ENCODE results near the gene C2orf81. TPM values are rescaled to one million over a fixed set of nuclear protein-coding genes. Genes with fewer than 3 reads are reported as not detected.

C2orf81 gene
- total RNA-seq, 1 donor from 2014 or later = 10.3 TPM

DNA sequence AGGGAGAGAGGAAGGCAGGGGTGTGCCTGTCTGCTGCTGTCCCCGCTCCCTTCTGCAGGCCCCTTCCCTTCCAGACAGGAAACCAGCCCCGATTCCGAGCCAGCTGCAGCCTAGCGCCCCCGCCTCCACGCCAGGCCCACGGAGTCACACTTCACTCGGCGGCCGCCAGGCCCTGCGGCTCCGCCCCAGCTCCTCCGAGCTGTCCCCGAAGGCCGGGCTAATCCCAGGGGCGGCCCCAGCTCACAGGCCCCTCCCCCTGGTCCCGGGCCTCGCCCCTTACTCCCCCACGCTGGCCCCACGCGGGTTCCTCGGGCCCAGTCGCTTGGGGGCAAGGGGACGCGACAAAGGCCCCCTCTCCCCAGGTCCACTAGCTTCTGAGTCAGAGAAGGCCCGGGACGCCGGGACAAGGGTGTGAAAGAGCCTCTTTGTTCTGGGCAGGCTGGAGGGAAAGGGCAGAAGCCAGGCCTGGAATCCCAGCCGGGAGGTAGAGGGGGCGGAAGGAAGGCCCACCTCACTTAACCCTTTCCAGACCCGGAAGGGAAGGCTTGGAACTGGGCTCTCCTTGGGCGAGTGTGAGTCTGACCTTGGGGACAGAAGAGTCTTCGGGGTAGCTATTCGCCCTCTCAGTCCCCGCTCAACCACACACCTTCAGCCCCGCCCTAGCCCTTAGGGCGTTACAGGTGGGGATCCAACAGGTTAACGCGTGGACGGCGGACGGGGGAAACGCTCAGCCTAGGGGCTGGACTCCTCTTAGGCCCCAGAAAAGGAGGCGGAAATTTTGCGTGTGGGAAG is 19.2 kb upstream of the C2orf81 start:
- Histone ChIP-seq H3K27ac (peak overlapping the region; percentile 77 to 86), H3K9me3 (no peaks in the 10 kb centered on the region), H3K4me1 (peaks cover 12 to 30% of the 10 kb centered on the region in 2 donors), H3K27me3 (no peaks in the 10 kb centered on the region), H3K36me3 (no peaks in the 10 kb centered on the region), H3K4me3 (peak overlapping the region; percentile 68)
- DNase-seq (ENCODE audit: low spot score in 2 of 2) = peak in 1 of 2 donors; percentile 89
- TF ChIP-seq, protein P1, sequence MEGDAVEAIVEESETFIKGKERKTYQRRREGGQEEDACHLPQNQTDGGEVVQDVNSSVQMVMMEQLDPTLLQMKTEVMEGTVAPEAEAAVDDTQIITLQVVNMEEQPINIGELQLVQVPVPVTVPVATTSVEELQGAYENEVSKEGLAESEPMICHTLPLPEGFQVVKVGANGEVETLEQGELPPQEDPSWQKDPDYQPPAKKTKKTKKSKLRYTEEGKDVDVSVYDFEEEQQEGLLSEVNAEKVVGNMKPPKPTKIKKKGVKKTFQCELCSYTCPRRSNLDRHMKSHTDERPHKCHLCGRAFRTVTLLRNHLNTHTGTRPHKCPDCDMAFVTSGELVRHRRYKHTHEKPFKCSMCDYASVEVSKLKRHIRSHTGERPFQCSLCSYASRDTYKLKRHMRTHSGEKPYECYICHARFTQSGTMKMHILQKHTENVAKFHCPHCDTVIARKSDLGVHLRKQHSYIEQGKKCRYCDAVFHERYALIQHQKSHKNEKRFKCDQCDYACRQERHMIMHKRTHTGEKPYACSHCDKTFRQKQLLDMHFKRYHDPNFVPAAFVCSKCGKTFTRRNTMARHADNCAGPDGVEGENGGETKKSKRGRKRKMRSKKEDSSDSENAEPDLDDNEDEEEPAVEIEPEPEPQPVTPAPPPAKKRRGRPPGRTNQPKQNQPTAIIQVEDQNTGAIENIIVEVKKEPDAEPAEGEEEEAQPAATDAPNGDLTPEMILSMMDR (IDR thresholded peaks at IDR 0.05) = peak; percentile 32 to 48 (median 38)
- intact Hi-C loops (cut with DNase I) = loop anchor here (1.0 kb wide), 1 partner anchor 19 kb away; the partner anchor contains the start of genes C2orf81 and WDR54

DNA sequence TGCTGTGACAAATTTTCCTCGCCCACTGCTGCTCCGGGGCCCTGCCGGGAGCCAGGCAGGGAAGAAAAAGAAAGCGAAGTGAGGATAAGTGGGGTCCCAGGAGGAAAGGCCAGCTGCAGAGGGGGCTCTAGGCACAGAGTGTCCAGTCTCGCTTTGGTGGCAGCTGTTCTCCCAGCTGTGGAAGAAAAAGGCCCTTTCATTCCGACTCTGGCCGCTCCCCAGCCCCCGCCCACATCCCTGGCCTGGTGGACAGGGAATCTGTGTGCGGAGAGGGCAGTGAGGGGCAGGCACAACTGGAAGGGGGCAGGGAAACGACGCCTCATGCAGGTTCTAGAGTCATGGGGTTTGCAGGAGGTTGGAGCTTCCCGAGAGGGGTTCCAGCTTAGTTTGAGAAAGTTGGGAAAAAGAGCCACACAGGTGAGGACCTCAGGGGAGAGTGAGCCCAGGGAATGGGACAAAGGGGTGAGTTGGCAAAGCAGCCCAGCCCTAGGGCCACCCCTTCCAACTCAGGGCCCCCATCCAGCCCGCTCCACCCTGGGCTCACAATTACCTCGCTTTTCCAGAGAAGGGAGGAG is 18.5 kb upstream of the C2orf81 start:
- Histone ChIP-seq H3K27ac (peak overlapping the region; percentile 77 to 86), H3K9me3 (no peaks in the 10 kb centered on the region), H3K4me3 (peak overlapping the region; percentile 68), H3K27me3 (no peaks in the 10 kb centered on the region), H3K36me3 (no peaks in the 10 kb centered on the region), H3K4me1 (peaks cover 12 to 30% of the 10 kb centered on the region in 2 donors)
- DNase-seq (ENCODE audit: low spot score in 2 of 2) = peak in 1 of 2 donors; percentile 72
- intact Hi-C loops (cut with DNase I) = loop anchor here (1.0 kb wide), 1 partner anchor 19 kb away; the partner anchor contains the start of genes C2orf81 and WDR54
- TF ChIP-seq, protein P1 (IDR thresholded peaks at IDR 0.05) = no peak

DNA sequence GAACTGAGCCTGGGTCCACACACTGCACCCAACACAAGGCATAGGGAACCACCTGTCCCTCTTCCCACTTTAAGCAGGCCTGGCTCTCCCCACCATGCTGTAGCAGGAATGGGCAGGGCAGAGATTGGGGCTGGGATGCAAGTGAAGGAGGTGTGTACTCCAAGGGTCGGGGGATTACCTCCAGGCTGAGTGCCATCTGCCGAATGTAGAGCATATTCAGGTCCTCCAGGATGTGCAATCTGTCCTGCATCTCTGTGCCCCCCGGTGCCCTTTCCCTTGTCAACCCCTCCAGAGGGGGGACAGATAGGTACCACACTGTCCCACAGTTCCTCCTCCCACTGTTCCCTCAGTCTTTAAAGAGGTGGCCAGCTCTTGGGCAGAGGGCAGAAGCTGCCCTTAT is 18.0 kb upstream of the C2orf81 start:
- Histone ChIP-seq H3K36me3 (no peaks in the 10 kb centered on the region), H3K27me3 (no peaks in the 10 kb centered on the region), H3K27ac (peak overlapping the region; percentile 77 to 86), H3K4me1 (peaks cover 12 to 30% of the 10 kb centered on the region in 2 donors), H3K9me3 (no peaks in the 10 kb centered on the region), H3K4me3 (peak overlapping the region; percentile 68)
- no peak for DNase-seq (ENCODE audit: low spot score in 2 of 2)
- intact Hi-C loops (cut with DNase I) = no loop called here
- TF ChIP-seq, protein P1 (IDR thresholded peaks at IDR 0.05) = no peak

DNA sequence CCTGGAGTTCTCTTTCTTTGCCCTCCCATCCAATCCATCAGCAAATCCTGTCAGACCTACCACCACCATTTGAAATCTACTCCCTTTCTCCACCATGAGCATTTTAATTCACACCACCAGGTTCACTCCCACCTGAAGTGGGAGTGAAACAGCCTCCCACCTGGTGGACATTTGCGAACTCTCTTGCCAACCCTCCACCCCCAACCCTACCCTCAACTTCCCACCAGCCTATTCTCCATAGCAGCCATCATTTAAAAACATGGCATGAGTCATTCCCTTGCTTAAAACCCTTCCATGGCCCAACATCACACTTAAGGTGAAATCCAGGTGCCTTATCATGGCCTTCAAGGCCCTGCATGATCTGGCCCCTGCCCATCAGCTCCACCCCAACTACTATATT is 16.8 kb upstream of the C2orf81 start:
- Histone ChIP-seq H3K36me3 (no peaks in the 10 kb centered on the region), H3K4me1 (peaks cover 12 to 28% of the 10 kb centered on the region in 2 donors), H3K27me3 (no peaks in the 10 kb centered on the region), H3K9me3 (no peaks in the 10 kb centered on the region), H3K27ac (no peak overlapping the region), H3K4me3 (no peak overlapping the region)
- TF ChIP-seq, protein P1 (IDR thresholded peaks at IDR 0.05) = no peak
- DNase-seq (ENCODE audit: low spot score in 2 of 2) = no peak
- intact Hi-C loops (cut with DNase I) = no loop called here

DNA sequence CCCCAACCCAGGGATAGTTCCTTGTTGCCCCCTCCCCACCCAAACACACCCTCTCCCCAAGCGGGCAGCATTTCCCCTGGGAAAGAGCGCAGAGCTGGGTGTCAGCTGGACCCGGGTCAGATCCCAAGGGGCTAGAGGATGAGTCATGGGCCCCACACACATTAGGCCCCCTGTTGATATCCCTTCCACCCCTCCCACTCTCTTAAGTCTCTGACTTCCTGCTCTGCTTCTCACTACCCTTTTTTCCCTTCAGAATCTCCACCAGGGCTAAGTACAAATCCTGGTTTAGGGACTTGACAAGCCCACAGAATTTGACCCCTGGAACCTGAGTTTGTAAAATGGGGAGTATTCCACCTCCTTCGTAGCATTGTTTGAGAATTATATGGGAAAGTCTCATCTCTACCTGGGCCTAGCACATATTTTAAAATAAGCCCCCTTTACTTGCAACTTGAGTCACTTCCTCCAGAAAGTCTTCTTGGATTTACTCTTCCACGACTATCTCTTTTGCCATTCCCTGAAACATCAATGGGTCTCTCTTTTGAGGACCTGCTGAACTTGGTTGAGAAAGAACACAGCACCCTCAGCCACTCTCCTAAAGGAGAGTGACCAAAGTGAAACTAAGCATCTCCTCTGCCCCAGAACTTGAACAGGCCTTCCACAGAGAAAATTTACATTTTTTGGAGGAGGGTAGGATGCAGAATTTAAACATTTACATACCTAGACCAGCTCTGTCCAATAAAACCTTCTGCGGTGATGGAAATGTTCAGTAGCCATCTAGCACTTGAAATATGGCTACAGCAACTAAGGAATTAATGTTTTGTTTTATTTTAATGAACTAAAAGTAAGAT is 15.7 kb upstream of the C2orf81 start:
- intact Hi-C loops (cut with DNase I) = no loop called here
- DNase-seq (ENCODE audit: low spot score in 2 of 2) = no peak
- Histone ChIP-seq H3K4me1 (peaks cover 12 to 28% of the 10 kb centered on the region in 2 donors), H3K9me3 (no peaks in the 10 kb centered on the region), H3K27me3 (no peaks in the 10 kb centered on the region), H3K27ac (no peak overlapping the region), H3K4me3 (no peak overlapping the region), H3K36me3 (peaks cover 4 to 5% of the 10 kb centered on the region in 2 donors)
- TF ChIP-seq, protein P1 (IDR thresholded peaks at IDR 0.05) = no peak

Measured in ascending aorta (tissue), 2 donors.